ES-I3 (cell line): ENCODE data around the gene CACNB1.
A peak's percentile ranks its signal among the peaks of the same experiment; 100 is the strongest.

ENCODE experiments used
- H3K36me3 ChIP-seq: 2 replicates; pipeline ENCODE4 v1.6.1; 2013; ENCODE audit warnings: mild to moderate bottlenecking, low read length, control low read depth, moderate library complexity; ENCODE audit not compliant: insufficient read depth
- H3K4me1 ChIP-seq: 2 replicates; pipeline ENCODE4 v1.6.1; 2013; ENCODE audit warnings: mild to moderate bottlenecking, control low read depth, low read length; ENCODE audit not compliant: insufficient read depth
- H3K9ac ChIP-seq: 2 replicates; pipeline ENCODE4 v1.6.1; 2013; ENCODE audit warnings: low read depth, mild to moderate bottlenecking, low read length, moderate library complexity
- H3K9me3 ChIP-seq: 2 replicates; pipeline ENCODE4 v1.6.1; 2013; ENCODE audit warnings: mild to moderate bottlenecking, low read length, moderate library complexity; ENCODE audit not compliant: control insufficient read depth, insufficient read depth

Gene CACNB1

DNA sequence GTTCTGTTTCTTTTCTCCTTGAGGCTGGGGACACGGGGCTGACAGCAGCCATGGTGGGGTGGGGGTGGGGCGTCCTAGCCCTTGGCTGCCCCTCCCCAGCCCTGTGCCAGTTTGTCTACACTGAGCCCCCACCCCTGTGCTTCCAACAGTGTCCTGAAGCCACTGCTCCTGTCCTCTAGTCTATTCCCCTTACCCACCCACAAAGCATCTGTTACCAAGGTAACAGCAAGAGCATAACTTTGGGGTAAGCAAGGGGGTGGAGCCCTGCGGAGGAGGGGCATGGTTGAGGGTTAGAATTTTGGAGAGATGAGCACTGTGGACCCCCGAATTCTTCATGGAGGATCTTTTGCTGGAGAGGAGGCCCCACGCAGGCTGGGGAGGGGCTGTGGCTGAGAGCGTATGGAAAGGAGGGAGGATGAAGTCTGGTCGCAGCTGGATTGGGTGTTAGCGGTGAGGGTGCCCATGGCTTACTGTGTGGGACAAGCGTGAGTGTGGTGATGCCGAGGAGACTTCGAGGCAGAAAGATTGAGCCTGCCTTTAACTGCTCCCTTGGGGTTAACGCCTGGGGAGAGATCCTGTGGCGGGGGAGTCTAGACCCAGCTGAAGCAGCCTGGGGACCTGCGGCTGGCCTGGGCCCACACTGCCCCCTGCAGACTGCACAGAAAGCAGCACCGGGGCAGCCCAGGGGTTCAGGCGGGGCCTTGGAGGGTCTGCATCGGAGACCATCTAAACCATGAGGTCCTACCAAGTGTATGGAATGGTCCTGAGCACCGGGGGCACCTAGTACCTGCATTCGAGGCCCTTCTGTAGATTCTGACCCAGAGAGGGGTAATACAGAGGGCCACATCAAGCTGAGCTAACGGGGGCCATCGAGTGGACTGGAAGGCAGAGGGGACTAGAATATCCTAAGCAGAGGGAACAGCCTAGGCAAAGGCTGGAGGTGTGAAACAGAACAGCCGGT is 34.4 kb upstream of the CACNB1 start:
- peak overlapping the region; percentile 20; the same call in 1 of the 2 replicates for H3K9ac ChIP-seq

DNA sequence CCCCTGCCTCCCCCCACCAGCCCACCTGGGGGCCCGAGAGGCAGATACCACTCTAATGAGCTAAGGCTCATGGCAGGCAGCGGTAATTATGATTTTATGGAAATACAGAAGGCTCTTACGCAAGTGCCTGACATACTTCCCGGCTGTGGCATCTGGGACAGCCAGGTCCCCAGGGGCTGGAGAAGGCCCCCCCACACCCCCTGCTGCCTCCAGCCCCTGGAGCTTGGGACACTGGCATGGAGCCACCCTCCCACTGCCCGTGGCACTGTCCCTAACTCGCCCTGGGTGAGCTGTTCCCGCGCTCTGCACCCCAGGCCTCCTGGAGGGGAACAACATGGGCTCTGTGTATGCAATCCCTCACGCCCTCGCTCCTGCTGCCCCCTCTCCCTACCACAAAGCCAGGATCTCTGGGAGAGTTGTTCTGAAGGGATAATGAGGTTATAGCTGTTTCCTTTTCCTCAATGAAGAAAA is 33.7 kb upstream of the CACNB1 start:
- H3K9me3 ChIP-seq: no peaks in the 10 kb centered on the region
- peaks cover 24% of the 10 kb centered on the region for H3K4me1 ChIP-seq
- H3K36me3 ChIP-seq: no peaks in the 10 kb centered on the region
- H3K9ac ChIP-seq: no peak overlapping the region

More for the DNA sequence above, 34.4 kb upstream of the CACNB1 start:
- H3K9me3 ChIP-seq: no peaks in the 10 kb centered on the region
- H3K4me1 ChIP-seq: peaks cover 22% of the 10 kb centered on the region; the same call in 1 of the 2 replicates
- H3K36me3 ChIP-seq: no peaks in the 10 kb centered on the region

- H3K9me3 ChIP-seq: no peaks in the 10 kb centered on the region
- H3K36me3 ChIP-seq: no peaks in the 10 kb centered on the region
- peaks cover 24% of the 10 kb centered on the region for H3K4me1 ChIP-seq
- H3K9ac ChIP-seq: no peak overlapping the region
Observed at GRCh38 chr17:39230361-39230760, 32.9 kb upstream of the CACNB1 start.

GRCh38 chr17:39229274-39229913 is 31.9 kb upstream of the CACNB1 start:
- Histone ChIP-seq H3K9me3 (no peaks in the 10 kb centered on the region), H3K36me3 (no peaks in the 10 kb centered on the region), H3K4me1 (peaks cover 24% of the 10 kb centered on the region), H3K9ac (no peak overlapping the region)

- Histone ChIP-seq H3K9me3 (no peaks in the 10 kb centered on the region), H3K36me3 (no peaks in the 10 kb centered on the region), H3K4me1 (peaks cover 33% of the 10 kb centered on the region), H3K9ac (no peak overlapping the region)
Observed at GRCh38 chr17:39227364-39227919, 30.0 kb upstream of the CACNB1 start.

DNA sequence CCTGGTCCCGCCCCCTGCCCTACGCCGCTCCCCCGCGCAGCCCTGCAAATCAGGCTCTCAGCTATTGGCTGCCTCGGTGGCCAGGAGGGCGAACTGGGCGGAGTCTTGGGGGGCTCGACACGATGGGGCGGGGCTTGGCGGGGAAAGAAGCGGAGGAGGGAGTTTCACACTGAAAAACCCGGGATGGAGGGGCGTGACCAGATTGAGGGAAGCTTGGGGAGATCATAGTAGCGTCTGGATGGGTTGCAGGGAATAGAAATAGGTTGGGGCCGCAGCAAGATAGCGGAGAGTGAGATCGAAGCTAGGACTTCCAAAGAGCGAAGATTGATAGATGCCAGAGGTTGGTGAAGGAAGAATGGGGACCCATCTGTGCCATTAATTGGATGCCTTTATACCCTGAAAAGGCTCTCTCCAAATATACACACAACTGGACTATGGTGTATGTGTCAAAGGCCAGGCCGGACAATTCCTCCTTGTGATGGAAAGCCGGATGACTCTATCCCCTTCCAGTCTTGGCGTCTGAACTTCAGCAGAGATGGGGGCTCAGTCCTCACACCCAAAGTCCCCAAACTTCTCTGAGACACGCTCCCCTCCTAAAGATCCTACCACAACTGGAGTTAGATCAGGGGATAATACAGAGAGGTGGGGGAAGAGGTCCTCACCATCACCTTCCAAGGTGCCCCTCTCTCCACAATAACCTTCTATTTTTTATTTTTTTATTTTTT is 28.7 kb upstream of the CACNB1 start:
- H3K9ac ChIP-seq: peak overlapping the region; percentile 22; the same call in 1 of the 2 replicates
- H3K9me3 ChIP-seq: no peaks in the 10 kb centered on the region
- H3K4me1 ChIP-seq: peaks cover 22% of the 10 kb centered on the region
- H3K36me3 ChIP-seq: no peaks in the 10 kb centered on the region

DNA sequence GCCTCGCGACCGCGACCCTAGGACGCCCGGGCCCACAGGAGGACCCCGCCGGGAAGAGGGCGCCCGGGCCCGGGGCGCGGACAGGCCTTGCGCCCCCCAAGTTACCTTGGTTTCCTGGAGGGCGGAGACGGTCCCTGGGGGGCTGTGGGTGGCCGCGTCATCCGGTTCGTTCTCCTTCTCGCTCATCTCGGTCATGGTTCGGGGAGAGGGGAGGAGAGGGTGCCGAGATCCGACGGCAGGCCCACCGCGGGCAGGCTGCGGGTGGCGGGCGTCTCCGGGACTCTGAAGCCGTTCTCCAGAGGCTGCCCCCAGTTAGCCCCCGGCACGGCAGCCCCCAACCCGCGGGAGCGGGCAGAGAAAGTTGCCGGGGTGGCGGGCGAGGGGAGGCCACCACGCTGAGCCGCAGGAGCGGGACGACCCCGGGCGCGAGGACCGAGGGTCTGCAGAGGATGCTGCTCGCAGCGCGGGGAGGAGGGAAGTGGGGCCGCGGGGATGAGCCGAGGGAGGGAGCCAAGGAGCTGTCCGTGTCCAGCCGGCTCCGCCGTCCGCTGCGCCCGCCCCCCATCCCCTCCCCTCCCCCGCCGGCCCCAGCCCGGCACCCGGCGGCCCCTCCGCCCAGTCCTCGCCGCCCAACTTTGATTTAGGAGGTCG is 28.0 kb upstream of the CACNB1 start, which contains the start of gene STAC2:
TSS of gene STAC2 (minus strand) at position 638 of the 651 bp plus-strand sequence. CDS start at position 195, 443 bp downstream.
- Histone ChIP-seq H3K4me1 (peaks cover 22% of the 10 kb centered on the region), H3K36me3 (no peaks in the 10 kb centered on the region), H3K9me3 (no peaks in the 10 kb centered on the region), H3K9ac (peak within 1 kb of the TSS; percentile 60; the same call in 1 of the 2 replicates)

- peaks cover 22% of the 10 kb centered on the region for H3K4me1 ChIP-seq
- no peaks in the 10 kb centered on the region for H3K9me3 ChIP-seq
- H3K36me3 ChIP-seq: no peaks in the 10 kb centered on the region
- peak overlapping the region; percentile 60; the same call in 1 of the 2 replicates for H3K9ac ChIP-seq
Observed at GRCh38 chr17:39224778-39225307, 27.4 kb upstream of the CACNB1 start.

- H3K9me3 ChIP-seq: no peaks in the 10 kb centered on the region
- peaks cover 15% of the 10 kb centered on the region for H3K4me1 ChIP-seq
- no peaks in the 10 kb centered on the region for H3K36me3 ChIP-seq
- H3K9ac ChIP-seq: peak overlapping the region; percentile 60; the same call in 1 of the 2 replicates
Observed at GRCh38 chr17:39223907-39224777, 26.7 kb upstream of the CACNB1 start.

DNA sequence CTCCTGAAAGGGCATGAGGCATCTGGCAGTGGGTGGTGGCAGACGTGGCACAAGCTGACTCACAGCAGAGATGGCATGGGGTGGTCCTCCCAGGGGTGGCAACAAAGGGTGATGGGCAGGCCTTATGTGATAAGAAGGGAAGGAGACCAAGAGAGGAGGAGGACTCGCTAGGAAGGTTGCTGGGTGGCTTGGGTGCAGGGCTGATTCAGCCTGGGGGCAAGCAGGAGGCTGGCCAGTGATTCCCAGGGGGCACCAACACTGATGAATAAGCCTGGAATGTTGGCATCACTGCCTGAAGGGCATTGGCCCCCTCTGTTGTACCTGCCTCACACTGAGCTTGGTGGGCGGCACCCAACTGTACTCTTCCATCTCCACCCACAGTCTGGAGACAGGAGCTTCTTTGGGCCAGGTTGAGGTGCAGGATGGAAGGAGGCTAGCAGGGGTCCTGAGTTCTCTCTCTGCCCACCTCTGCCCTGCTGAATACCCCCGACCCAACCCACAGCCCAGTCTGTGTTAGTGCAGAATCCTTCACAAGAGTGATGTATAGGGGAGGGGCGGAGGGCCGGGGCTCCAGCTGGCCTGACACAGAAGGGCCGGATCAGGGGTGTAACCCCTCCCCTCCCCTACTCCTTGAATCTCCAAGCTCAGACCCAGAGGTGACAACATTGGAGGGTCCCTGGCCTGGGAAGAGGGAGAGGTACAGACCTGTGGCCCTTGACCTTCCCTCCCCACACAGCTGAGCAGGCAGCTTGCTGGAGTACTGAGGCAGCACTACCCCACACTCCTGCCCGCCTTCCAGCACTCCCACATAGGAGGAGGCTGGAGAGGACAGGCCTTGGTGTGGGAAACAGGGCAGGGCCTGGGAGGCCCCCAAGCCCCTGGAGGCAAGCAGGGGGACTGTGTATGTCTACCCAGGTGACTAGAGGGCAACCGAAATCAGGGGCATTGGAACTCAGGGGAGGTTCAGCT is 25.7 kb upstream of the CACNB1 start:
- no peaks in the 10 kb centered on the region for H3K36me3 ChIP-seq
- H3K9me3 ChIP-seq: no peaks in the 10 kb centered on the region
- H3K9ac ChIP-seq: no peak overlapping the region

DNA sequence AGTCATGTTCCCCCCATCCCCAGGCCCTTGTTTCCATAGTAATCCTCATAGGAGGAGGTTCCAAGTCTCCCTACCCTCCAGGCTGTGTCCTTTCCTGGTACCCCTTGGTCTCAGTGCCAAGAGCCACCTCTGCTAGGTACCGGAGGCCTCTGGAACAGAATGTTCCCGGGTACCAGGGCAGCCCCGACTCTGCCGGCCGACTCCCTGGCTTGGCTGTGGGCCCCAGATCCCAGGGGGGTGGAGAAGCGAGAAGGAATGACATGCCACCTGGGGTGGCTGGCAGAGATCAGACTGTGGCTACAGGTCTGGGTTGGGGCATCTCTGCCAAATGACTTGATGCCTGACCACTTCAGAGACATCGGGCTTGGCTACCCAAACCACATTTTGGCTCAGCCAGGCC is 24.7 kb upstream of the CACNB1 start:
- Histone ChIP-seq H3K36me3 (no peaks in the 10 kb centered on the region), H3K9ac (no peak overlapping the region), H3K4me1 (peaks cover 12% of the 10 kb centered on the region), H3K9me3 (no peaks in the 10 kb centered on the region)

More for the DNA sequence above, 25.7 kb upstream of the CACNB1 start:
- H3K4me1 ChIP-seq: peaks cover 12% of the 10 kb centered on the region

- Histone ChIP-seq H3K4me1 (peaks cover 12% of the 10 kb centered on the region), H3K9me3 (no peaks in the 10 kb centered on the region), H3K36me3 (no peaks in the 10 kb centered on the region), H3K9ac (no peak overlapping the region)
Observed at GRCh38 chr17:39221572-39221971, 24.1 kb upstream of the CACNB1 start.
